Smooth muscle cell (in vitro differentiated cells): ENCODE data around the gene CREB3L1. TPM values are rescaled to one million over a fixed set of nuclear protein-coding genes. Genes with fewer than 3 reads are reported as not detected.

Experiments used
- DNase-seq: peaks from one replicate; lab custom pipeline; 2025; ENCODE audit not compliant: unreplicated experiment; lab: John Stamatoyannopoulos, UW
- H2AFZ ChIP-seq: fragments of 200-600 bp; sonication (generic); 2 replicates; pipeline ENCODE4 v1.6.0; 2016; ENCODE audit warnings: antibody characterized with exemption, low read depth, mild to moderate bottlenecking
- H3F3A ChIP-seq: fragments of 200-600 bp; sonication (generic); 2 replicates; pipeline ENCODE4 v1.6.0; 2017; ENCODE audit warnings: antibody characterized with exemption, low read depth
- H3K27ac ChIP-seq: fragments of 200-600 bp; sonication (generic); 2 replicates; pipeline ENCODE4 v1.5.1; 2016; ENCODE audit warnings: low read depth, mild to moderate bottlenecking
- H3K27me3 ChIP-seq: fragments of 200-600 bp; sonication (generic); 2 replicates; pipeline ENCODE4 v1.6.1; 2016; ENCODE audit warnings: low read depth, mild to moderate bottlenecking
- H3K36me3 ChIP-seq: fragments of 200-600 bp; sonication (generic); 2 replicates; pipeline ENCODE4 v1.5.1; 2016; ENCODE audit warnings: low read depth
- H3K4me1 ChIP-seq: fragments of 200-600 bp; sonication (generic); 2 replicates; pipeline ENCODE4 v1.5.1; 2016; ENCODE audit warnings: low read depth
- H3K4me2 ChIP-seq: fragments of 200-600 bp; sonication (generic); 2 replicates; pipeline ENCODE4 v1.6.0; 2016; ENCODE audit warnings: mild to moderate bottlenecking
- H3K4me3 ChIP-seq: fragments of 200-600 bp; sonication (generic); 2 replicates; pipeline ENCODE4 v1.5.1; 2016; ENCODE audit warnings: mild to moderate bottlenecking
- H3K79me2 ChIP-seq: fragments of 200-600 bp; sonication (generic); 2 replicates; pipeline ENCODE4 v1.6.0; 2016; ENCODE audit warnings: low read depth, mild to moderate bottlenecking
- H3K9ac ChIP-seq: fragments of 200-600 bp; sonication (generic); 2 replicates; pipeline ENCODE4 v1.6.0; 2016; ENCODE audit warnings: low read depth
- H3K9me3 ChIP-seq: fragments of 200-600 bp; sonication (generic); replicated peaks from 2 replicates; pipeline ENCODE4 v1.5.1; 2016; ENCODE audit warnings: low read depth
- H4K20me1 ChIP-seq: fragments of 200-600 bp; sonication (generic); 2 replicates; pipeline ENCODE4 v1.6.0; 2016; ENCODE audit warnings: low read depth
- CTCF ChIP-seq: fragments of 200-600 bp; sonication (generic); IDR thresholded peaks from 2 replicates; pipeline ENCODE4 v1.5.1; 2017; ENCODE audit warnings: borderline replicate concordance, mild to moderate bottlenecking, antibody characterized with exemption; ENCODE audit not compliant: insufficient read depth, poor library complexity, severe bottlenecking
- WGBS: methylation state at CpG from one replicate; pipeline ENCODE4 v1.1.7; 2016; ENCODE audit warnings: low lambda C conversion rate; 5-methylcytosine and 5-hydroxymethylcytosine counted together
- polyA plus RNA-seq: library from polyadenylated mRNA; unstranded; fragments of >200 nt; fragmentation: Nextera tagmentation; extraction: Ambion mirVana; gene quantifications from 2 replicates; pipeline ENCODE4 v1.2.1, GENCODE V29; 2016
- total RNA-seq: library from RNA; depleted of rRNA; stranded (reverse); fragments of >200 nt; gene quantifications from 2 replicates; pipeline ENCODE4 v1.2.3, GENCODE V29; 2014

CREB3L1 gene
- total and polyA plus RNA-seq, 2 experiments from 2014 or later, result 63.3 to 437 TPM

- H3K4me1 ChIP-seq, result peaks cover 9% of the 10 kb centered on the region
- no peak overlapping the region for H3K4me2 ChIP-seq
- peak; percentile 14 for DNase-seq
- H3K9me3 ChIP-seq, result no peaks in the 10 kb centered on the region
- WGBS, result 42% methylated on average over 12 of the region's 12 CpGs
- TF ChIP-seq CTCF, result peak; percentile 80
- H3K9ac ChIP-seq, result no peak overlapping the region
- peaks cover 66% of the 10 kb centered on the region for H4K20me1 ChIP-seq
- H3K27me3 ChIP-seq, result no peaks in the 10 kb centered on the region
- no peak overlapping the region for H2AFZ ChIP-seq
- peaks cover 41% of the 10 kb centered on the region for H3K79me2 ChIP-seq
- H3K36me3 ChIP-seq, result peaks cover 4% of the 10 kb centered on the region
- peaks cover 9% of the 10 kb centered on the region for H3F3A ChIP-seq
- H3K27ac ChIP-seq, result peak overlapping the region; percentile 56
- H3K4me3 ChIP-seq, result no peak overlapping the region
Measured at GRCh38 chr11:46308631-46309419, 31.4 kb downstream of the CREB3L1 start.

GRCh38 chr11:46309814-46310259 lies 32.4 kb downstream of the CREB3L1 start:
- Histone ChIP-seq H3K4me2 (no peak overlapping the region), H3K79me2 (peaks cover 31% of the 10 kb centered on the region), H3K36me3 (peaks cover 4% of the 10 kb centered on the region), H3K9me3 (no peaks in the 10 kb centered on the region), H3K27me3 (no peaks in the 10 kb centered on the region), H4K20me1 (peaks cover 58% of the 10 kb centered on the region), H3F3A (peaks cover 14% of the 10 kb centered on the region), H3K27ac (peak overlapping the region; percentile 56), H2AFZ (no peak overlapping the region), H3K9ac (no peak overlapping the region), H3K4me3 (no peak overlapping the region), H3K4me1 (peaks cover 9% of the 10 kb centered on the region)
- TF ChIP-seq CTCF, result no peak
- no peak for DNase-seq
- WGBS, result 58% methylated on average over 4 of the region's 4 CpGs

GRCh38 chr11:46315033-46315738 lies 37.7 kb downstream of the CREB3L1 start:
- Histone ChIP-seq H2AFZ (no peak overlapping the region), H3K4me2 (no peak overlapping the region), H3K27ac (no peak overlapping the region), H3K27me3 (no peaks in the 10 kb centered on the region), H3K4me3 (no peak overlapping the region), H3K9me3 (no peaks in the 10 kb centered on the region), H3K79me2 (no peaks in the 10 kb centered on the region), H3F3A (peaks cover 19% of the 10 kb centered on the region), H3K4me1 (no peaks in the 10 kb centered on the region), H3K36me3 (peaks cover 14% of the 10 kb centered on the region), H3K9ac (no peak overlapping the region), H4K20me1 (peaks cover 37% of the 10 kb centered on the region)
- whole genome bisulfite sequencing, result 64% methylated on average over 16 of the region's 16 CpGs
- peak; percentile 90 for TF ChIP-seq CTCF
- peak; percentile 12 for DNase-seq
